22Rv1 (cell line): ENCODE results near the gene TCF4.

ENCODE experiments used
- H3K27ac ChIP-seq: fragments of 450-650 bp; 2 replicates; pipeline ENCODE4 v1.5.1; 2017
- CTCF ChIP-seq: fragments of 450-650 bp; IDR thresholded peaks from 2 replicates; pipeline ENCODE4 v1.5.1; 2017; ENCODE audit warnings: mild to moderate bottlenecking
- ZFX ChIP-seq: fragments of 450-650 bp; IDR thresholded peaks from 2 replicates; pipeline ENCODE4 v1.6.1; 2017; ENCODE audit warnings: antibody characterized with exemption, borderline replicate concordance

The TCF4 gene

GRCh38 chr18:55268628-55269275 is 319.2 kb downstream of the TCF4 start:
- no peak for TF ChIP-seq CTCF
- TF ChIP-seq ZFX = no peak
- no peak overlapping the region for H3K27ac ChIP-seq

GRCh38 chr18:55268151-55268601 is 319.8 kb downstream of the TCF4 start:
- TF ChIP-seq CTCF (no peak), ZFX (no peak)
- no peak overlapping the region for H3K27ac ChIP-seq

- no peak for TF ChIP-seq CTCF
- TF ChIP-seq ZFX = no peak
- H3K27ac ChIP-seq = no peak overlapping the region
Observed at GRCh38 chr18:55266981-55267380, 321.0 kb downstream of the TCF4 start.

DNA sequence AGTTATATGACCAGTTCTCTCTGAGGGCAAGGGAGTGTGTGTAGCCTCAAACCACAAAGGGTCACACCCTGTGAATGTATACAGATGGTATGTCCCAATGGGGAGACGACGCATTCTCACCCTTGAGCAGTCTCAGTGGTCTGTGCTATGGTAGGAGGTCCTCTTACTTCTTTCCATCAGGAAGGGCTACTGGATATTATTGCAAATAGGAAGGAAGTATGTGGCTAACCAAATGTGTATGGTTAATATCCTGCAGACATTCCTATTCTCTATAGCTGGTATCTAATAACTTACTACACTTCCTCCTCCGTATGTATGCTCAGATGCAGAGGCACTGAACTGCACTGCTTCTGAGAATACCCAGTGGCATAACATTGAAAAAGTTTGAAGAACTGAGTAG is 322.0 kb downstream of the TCF4 start:
- TF ChIP-seq CTCF (no peak), ZFX (no peak)
- H3K27ac ChIP-seq = no peak overlapping the region

- TF ChIP-seq CTCF (no peak), ZFX (no peak)
- H3K27ac ChIP-seq = no peak overlapping the region
Observed at GRCh38 chr18:55265130-55265675, 322.8 kb downstream of the TCF4 start.

DNA sequence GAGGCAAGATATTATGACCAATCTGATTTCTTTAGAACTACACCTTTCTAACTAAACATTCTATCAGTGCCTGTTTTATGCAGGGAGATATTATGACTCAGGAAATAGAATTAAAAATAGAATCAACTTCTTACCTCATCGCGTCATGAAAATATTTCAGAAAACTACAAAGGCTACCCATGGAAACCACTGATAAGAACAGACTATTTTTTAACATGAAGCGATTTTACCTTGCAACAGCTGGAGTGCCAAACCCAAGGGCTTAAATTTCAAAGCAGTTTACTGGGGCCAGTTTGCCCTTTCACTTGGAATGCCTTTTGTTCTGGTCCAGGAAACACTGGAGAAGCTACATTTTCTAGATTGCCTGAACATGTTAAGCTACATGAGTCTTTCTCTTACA is 323.9 kb downstream of the TCF4 start:
- TF ChIP-seq CTCF (no peak), ZFX (no peak)

GRCh38 chr18:55262021-55262560 is 325.9 kb downstream of the TCF4 start:
- no peak for TF ChIP-seq CTCF
- TF ChIP-seq ZFX = no peak
- H3K27ac ChIP-seq = no peak overlapping the region

More for the DNA sequence above, 323.9 kb downstream of the TCF4 start:
- no peak overlapping the region for H3K27ac ChIP-seq
